ENCODE measurements around the gene ELP1.

ELP1 gene, protein sequence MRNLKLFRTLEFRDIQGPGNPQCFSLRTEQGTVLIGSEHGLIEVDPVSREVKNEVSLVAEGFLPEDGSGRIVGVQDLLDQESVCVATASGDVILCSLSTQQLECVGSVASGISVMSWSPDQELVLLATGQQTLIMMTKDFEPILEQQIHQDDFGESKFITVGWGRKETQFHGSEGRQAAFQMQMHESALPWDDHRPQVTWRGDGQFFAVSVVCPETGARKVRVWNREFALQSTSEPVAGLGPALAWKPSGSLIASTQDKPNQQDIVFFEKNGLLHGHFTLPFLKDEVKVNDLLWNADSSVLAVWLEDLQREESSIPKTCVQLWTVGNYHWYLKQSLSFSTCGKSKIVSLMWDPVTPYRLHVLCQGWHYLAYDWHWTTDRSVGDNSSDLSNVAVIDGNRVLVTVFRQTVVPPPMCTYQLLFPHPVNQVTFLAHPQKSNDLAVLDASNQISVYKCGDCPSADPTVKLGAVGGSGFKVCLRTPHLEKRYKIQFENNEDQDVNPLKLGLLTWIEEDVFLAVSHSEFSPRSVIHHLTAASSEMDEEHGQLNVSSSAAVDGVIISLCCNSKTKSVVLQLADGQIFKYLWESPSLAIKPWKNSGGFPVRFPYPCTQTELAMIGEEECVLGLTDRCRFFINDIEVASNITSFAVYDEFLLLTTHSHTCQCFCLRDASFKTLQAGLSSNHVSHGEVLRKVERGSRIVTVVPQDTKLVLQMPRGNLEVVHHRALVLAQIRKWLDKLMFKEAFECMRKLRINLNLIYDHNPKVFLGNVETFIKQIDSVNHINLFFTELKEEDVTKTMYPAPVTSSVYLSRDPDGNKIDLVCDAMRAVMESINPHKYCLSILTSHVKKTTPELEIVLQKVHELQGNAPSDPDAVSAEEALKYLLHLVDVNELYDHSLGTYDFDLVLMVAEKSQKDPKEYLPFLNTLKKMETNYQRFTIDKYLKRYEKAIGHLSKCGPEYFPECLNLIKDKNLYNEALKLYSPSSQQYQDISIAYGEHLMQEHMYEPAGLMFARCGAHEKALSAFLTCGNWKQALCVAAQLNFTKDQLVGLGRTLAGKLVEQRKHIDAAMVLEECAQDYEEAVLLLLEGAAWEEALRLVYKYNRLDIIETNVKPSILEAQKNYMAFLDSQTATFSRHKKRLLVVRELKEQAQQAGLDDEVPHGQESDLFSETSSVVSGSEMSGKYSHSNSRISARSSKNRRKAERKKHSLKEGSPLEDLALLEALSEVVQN (N-terminal part only)
- long read RNA-seq, full-length matches to known transcripts, result 6 of 50 reads
- long read RNA-seq, partial matches to known transcripts, result 23 of 50 reads
- long read RNA-seq, other reads (novel, unspliced or antisense), result 21 of 50 reads

- no peak for TF ChIP-seq GABPA (IDR thresholded peaks at IDR 0.05; ENCODE audit: low read depth)
- peak; percentile 60; the same call in 1 of the 2 replicates for TF ChIP-seq POLR2AphosphoS5 (IDR thresholded peaks at IDR 0.05; ENCODE audit: low read depth)
- peak; percentile 16 for TF ChIP-seq CTCF (IDR thresholded peaks at IDR 0.05; ENCODE audit: insufficient read depth, low read length)
- TF ChIP-seq SPI1 (IDR thresholded peaks at IDR 0.05; ENCODE audit: borderline replicate concordance, low read depth), result no peak
- no peak for TF ChIP-seq REST (IDR thresholded peaks at IDR 0.05; ENCODE audit: insufficient replicate concordance, low read depth)
- peak; percentile 83 to 95 for DNase-seq (ENCODE audit: low read depth in 1 of 2, low spot score in 1 of 2)
- Histone ChIP-seq H3K4me3 (replicated peaks; ENCODE audit: insufficient read depth, low read length) (peak within 1 kb of the TSS; percentile 100), H3K27ac (replicated peaks) (peak within 1 kb of the TSS; percentile 71), H3K27me3 (ENCODE audit: insufficient read depth, poor library complexity, severe bottlenecking) (no peaks in the 10 kb centered on the region)
Measured at GRCh38 chr9:108933718-108934322, at the start of gene ELP1. TSS of gene ELP1 (minus strand) at chr9:108934124. CDS start at chr9:108931146, 2,978 bp downstream.

DNA sequence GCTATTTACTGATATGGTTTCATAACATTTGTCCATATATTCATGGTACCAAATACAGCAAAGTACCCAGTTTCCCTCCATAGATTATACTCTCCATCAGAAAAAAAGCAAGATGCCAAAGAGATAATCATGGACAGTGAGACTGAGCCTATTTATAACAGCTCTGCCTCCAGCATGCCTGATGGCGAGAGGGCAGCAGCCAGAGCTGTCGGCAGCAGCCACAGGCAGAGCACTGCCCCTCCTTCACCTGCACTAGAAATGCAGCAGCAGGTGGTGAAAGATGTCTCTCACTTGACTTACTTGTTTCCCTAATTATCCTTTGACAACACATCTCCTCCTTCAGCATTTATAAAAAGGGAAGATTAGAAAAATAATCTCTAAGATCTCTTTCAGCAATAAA, 47.0 kb upstream of the ELP1 start:
- Histone ChIP-seq H3K27ac (replicated peaks) (no peak overlapping the region), H3K27me3 (ENCODE audit: insufficient read depth, poor library complexity, severe bottlenecking) (no peaks in the 10 kb centered on the region), H3K4me3 (replicated peaks; ENCODE audit: insufficient read depth, low read length) (no peak overlapping the region)
- TF ChIP-seq SPI1 (IDR thresholded peaks at IDR 0.05; ENCODE audit: borderline replicate concordance, low read depth) (no peak), CTCF (IDR thresholded peaks at IDR 0.05; ENCODE audit: insufficient read depth, low read length) (no peak), GABPA (IDR thresholded peaks at IDR 0.05; ENCODE audit: low read depth) (no peak), POLR2AphosphoS5 (IDR thresholded peaks at IDR 0.05; ENCODE audit: low read depth) (no peak), REST (IDR thresholded peaks at IDR 0.05; ENCODE audit: insufficient replicate concordance, low read depth) (no peak)
- DNase-seq (ENCODE audit: low read depth in 1 of 2, low spot score in 1 of 2), result no peak

- DNase-seq (ENCODE audit: low read depth in 1 of 2, low spot score in 1 of 2), result no peak
- no peak overlapping the region for H3K27ac ChIP-seq (replicated peaks)
- H3K27me3 ChIP-seq (ENCODE audit: insufficient read depth, poor library complexity, severe bottlenecking), result no peaks in the 10 kb centered on the region
- TF ChIP-seq POLR2AphosphoS5 (IDR thresholded peaks at IDR 0.05; ENCODE audit: low read depth) (no peak), REST (IDR thresholded peaks at IDR 0.05; ENCODE audit: insufficient replicate concordance, low read depth) (no peak), SPI1 (IDR thresholded peaks at IDR 0.05; ENCODE audit: borderline replicate concordance, low read depth) (no peak), CTCF (IDR thresholded peaks at IDR 0.05; ENCODE audit: insufficient read depth, low read length) (no peak)
- no peak overlapping the region for H3K4me3 ChIP-seq (replicated peaks; ENCODE audit: insufficient read depth, low read length)
Measured at GRCh38 chr9:108978205-108978604, 44.3 kb upstream of the ELP1 start.

All from HL-60 (cell line).